ENCODE measurements around the gene BTBD10.
A peak's percentile ranks its signal among the peaks of the same experiment; 100 is the strongest.

Gene BTBD10

DNA sequence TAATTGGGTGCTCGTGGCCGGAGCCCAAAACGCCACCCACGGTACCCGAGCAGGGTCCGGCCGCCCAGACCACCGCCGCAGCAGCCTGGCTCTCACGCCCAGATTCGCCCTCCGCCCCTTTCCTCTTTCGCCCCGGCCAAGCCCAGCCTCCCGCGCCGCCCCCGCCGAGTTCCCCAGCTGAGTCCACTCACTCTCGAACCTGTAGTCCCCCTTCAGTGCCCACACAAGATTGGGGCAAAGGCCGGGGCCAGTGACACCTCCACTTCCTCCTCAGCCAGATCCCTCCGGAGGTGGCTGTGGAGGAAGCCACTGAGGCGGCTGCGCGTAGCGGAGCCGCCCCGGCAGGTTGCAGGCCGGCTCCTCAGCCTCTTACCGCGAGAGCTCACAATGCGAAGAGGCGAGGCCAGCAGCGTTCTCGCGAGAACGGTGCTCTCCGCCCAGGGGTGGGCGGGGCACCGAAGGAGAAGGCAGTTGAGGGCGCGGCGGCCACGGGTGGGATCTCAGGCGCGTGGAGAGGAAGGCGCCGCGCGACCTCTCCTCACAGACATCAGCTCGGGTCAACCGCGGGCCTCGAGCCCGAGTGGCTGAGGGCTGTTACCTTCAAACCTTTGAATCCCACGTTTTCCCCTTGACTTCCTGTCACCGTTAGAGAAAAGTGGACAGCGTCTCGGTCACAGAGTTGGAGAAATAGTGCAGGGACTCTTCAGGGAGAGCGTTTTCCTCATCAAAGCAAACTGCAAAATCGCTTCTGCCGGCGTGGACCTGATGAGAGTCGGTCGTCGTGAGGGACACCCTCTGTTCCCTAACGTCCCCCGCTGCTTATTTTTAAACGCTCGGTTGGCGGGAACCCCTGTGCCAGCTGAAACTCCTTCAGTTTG is at the start of gene BTBD10:
TSS of gene BTBD10 (minus strand) at position 322 of the 878 bp plus-strand sequence. CDS start 18,098 bp downstream, outside the sequence.
- DNase-seq, result peak; percentile 91

DNA sequence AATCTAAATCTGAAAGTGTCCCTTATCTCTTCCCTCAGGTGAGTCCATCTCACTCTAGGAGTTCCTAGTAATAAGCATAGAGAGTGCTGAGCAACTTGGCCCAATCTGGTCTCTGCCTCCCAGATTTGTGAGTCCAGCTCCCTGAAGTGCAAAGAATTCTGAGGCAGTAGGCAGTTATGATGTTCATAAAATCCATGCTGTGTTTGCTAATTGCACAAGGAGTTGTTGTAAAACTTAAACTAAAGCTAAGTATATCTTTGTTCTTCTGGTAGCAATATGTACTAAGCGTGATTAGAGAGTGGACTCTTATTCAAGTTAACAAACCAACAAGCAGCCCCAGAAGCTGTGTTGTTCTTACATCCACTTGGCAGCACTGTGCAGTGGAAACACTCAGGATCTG is 40.4 kb upstream of the BTBD10 start:
- no peak for DNase-seq

GRCh38 chr11:13502492-13502891 is 39.5 kb upstream of the BTBD10 start:
- no peak for DNase-seq

DNA sequence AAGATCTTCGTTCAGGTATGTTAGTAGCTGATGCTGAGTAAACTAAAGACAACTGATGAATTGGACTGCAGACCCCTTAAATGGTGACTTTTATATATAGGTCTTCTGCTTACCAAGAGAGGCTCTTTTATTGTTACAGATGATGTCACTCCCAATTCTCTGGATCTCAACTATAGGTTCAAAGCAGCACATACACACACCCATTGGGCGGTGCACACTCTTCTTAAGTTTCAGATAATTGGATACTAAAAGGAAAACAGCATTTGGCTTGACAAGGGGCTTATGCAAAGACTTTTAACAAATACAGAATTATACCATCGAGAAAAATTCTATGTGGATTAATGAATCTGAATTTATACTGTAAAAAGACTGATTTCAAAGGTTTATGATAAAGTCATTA is 32.9 kb upstream of the BTBD10 start, which contains the start of gene PTH:
TSS of gene PTH (minus strand) at position 69 of the 400 bp plus-strand sequence. CDS start 3,142 bp downstream, outside the sequence.
- no peak for DNase-seq

- no peak for DNase-seq
These were observed 31.0 kb upstream of the BTBD10 start for GRCh38 chr11:13494051-13494450.

DNA sequence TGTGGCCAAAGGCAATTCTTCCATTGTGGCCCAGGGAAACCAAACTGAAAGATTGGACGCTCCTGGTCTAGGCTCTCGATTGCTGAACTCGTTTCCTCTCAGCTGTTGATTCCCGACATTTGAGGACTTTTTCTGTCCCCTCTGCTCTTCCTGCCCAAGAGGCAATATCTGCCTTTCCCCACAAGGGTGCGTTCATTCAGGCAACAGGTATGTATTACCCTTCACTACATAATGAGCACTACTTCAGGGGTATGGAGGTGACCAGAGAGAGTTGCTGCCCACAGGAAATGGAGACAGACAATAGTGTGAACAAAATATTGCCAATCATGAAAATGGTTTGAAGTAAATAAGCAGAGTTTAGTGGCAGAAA is 24.6 kb upstream of the BTBD10 start:
- no peak for DNase-seq

DNA sequence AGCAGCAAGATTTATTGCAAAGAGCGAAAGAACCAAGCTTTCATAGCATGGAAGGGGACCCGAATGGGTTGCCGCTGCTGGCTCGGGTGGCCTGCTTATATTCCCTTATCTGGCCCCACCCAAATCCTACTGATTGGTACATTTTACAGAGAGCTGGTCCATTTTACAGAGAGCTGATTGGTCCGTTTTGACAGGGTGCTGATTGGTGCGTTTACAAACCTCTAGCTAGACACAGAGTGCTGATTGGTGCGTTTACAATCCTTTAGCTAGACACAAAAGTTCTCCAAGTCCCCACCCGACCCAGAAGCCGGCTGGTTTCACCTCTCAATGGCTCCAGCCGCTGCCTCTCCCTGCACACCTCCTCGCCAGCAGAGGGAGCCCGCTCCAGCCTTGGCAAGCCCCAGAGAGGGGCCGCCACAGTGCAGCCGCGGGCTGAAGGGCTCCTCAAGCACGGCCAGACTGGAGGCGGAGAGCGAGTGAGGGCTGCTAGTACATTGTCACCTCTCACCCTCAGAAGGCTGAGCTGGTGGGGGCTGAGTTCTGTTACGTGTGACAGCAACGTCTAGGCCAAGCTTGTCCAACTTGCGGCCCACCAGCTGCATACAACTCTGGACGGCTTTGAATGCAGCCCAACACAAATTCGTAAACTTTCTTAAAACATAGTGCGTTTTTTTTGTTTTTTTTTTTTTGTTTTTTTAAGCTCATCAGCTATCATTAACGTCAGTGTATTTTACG is 24.1 kb upstream of the BTBD10 start:
- DNase-seq, result peak; percentile 15

DNA sequence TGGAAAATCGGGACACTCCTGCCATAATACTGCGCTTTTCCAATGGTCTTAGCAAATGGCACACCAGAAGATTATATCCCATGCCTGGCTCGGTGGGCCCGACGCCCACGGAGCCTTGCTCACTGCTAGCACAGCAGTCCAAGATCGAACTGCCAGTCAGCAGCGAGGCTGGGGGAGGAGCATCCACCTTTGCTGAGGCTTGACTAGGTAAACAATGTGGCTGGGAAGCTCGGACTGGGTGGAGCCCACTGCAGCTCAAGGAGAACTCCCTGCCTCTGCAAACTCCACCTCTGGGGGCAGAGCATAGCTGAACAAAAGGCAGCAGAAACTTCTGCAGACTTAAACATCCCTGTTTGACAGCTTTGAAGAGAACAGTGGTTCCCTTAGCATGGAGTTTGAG is 17.2 kb upstream of the BTBD10 start:
- no peak for DNase-seq

DNA sequence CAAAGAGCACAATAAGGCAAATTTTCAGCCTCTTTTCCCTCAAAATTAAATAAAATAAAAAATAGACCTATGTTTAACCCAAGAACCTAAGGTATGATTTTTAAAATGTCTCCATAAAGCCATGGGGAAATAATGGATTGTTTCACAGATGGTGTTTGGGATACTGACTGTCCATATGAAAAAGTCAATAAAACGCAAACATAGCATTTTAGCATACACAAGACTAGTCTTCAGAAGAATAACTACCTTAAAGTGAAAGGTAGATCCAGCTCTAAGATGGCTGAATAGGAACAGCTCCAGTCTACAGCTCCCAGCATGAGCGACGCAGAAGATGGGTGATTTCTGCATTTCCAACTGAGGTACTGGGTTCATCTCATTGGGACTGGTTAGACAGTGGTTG is 16.7 kb upstream of the BTBD10 start:
- DNase-seq, result no peak

DNA sequence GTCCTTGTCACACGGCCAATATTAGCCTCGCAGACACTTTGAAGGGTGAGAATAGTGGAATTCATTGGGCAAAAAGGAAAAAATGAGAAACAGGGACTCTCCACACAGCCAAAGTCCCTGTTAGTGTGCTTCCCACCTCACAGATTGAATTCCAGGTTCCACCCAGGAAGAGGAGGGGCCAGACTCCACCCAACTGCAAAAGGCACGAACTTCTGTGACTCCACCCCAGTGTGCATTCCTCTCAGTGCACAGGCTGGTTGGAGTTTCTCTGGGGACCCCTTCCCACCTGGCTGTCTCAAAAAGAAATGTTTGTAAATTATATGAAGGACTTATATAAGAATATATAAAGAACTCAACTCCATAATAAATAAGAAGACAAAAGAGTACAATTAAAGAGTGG is 12.1 kb upstream of the BTBD10 start:
- no peak for DNase-seq

- no peak for DNase-seq
These were observed 10.1 kb upstream of the BTBD10 start for GRCh38 chr11:13473013-13473722.

- no peak for DNase-seq
These were observed 5.7 kb upstream of the BTBD10 start for GRCh38 chr11:13468750-13469149.

DNA sequence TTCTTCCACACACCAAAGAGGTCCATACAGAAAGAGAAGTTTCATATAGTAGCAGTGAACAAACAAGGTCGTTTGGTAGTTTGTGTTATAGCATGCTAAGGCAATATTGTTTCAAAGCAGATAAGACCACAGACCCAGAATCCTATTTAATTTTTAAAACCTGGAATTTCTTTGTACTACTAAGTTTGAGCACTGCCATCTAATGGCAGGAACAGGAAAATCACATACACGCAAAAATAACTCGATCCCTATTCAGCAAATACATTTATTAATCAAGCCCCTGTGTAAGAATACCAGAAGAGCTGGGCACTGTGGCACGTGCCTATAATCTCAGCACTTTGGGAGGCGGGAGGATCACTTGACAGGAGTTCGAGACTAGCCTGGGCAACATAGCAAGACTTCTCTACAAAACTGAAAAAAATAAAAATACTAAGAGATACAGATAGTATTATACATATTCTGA is 2.9 kb upstream of the BTBD10 start:
- peak; percentile 45 for DNase-seq

DNA sequence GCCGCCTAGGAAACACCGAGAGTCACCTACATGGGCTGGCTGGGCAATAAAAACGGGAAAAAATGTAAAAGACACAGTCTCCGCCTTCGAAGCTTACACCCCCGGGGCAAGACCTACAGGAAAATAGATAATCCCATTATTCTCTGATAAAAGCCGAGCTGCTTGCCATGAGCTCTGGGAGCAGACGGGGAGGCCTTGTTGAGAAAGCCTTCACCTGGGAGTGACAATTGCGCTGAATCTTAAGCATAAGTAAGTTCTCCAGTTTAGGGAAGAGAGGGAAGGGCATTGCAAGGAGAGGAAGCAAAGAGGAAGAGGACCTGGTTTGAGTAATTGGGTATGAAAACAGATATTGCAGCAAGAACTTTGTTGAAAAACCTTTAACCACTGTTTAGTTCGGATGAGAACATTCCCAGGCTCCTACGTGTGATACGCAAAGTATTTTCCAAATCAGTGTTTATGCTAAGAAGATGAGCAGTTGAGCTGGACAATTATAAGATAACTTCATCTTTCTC is 813 bp upstream of the BTBD10 start:
- peak; percentile 65 for DNase-seq

DNA sequence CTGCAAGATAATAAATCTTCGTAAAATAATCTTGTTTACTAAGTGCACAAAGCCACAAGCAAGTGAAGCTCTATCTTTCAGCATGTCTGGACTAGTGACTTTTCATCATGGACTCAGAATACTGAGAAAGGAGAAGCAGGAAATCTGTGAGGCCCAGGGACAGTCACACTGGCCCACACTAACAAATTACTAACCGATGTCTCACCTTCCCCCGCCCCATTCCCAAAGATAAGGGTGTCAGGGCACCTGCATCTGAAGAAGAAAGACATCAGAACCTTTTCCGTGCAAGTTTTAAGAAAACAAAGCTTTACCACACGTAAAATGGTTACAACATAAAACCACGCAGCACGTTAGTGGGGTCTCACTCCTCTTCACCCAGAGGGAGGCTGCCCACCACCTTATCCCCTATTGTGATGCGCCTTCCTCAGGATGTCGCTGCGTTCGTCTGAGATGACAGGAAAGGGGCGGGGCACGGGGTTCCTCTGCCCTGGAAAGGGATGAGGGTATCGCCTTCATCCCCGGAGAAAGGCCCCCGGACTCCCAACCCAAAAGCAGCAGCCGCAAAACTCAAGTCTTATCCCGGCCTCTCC is 616 bp downstream of the BTBD10 start:
- DNase-seq, result peak; percentile 59

DNA sequence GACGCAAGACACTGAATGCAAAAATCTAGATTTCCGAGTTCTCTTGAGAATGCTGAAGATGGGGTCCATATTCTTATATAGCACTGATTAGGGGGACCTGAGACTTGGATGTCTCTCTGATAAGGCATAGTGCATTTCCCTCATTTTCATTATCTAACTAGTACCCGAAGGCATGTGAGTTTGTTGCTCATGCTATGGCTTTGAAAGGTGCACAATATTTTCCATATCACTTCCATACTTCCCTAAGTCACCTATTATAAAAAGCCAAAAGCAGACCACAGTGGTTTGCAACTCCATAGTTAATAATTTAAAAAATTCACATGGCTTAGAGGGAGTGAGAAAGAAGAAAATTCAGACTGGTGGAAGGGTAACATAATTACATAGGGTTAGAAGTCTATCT is 1.7 kb downstream of the BTBD10 start:
- no peak for DNase-seq

DNA sequence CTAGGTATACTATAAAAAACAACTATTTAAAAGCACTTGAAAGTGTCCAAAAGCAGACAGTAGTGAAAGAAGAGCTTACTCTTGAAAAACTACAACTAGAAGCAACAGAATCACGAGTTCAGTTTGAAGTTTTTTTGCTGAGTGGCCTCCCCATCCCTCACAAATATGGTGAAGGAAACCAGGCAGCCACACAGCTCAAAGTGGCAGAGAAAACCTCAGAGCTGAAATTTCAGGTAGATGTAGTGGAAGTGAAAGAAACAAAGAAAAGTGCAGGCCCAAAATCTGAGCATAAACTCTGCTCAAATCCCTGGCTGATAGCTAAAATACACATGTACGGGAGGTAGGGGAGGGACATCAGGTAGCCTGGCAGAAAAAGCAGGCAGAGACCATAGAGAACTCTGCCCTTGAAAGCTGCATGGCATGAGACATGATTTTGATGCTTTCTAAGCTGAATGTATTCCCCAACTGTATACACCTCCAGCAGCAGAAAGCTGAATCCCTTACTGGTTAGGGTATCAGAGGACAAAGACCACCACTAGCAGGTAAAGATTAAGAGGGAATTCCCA is 12.1 kb downstream of the BTBD10 start:
- no peak for DNase-seq

DNA sequence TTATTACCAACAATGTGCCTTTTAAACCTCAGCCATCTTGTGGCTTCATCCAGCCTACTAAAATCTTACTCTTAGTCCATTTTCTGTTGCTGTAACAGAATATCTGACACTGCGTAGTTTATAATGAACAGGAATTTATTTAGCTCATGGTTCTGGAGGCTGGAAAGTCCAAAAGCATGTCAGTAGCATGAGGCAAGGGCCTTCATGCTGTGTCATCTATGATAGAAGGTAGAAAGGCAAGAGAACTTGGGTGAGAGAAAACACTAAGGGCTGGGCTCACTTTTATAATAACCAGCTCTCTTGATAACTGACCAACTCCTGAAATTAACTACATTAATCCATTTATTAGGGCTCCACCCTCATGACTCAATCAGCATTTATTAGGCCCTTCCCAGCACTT is 13.5 kb downstream of the BTBD10 start:
- no peak for DNase-seq

- DNase-seq, result no peak
These were observed 14.1 kb downstream of the BTBD10 start for GRCh38 chr11:13448876-13449275.

- no peak for DNase-seq
These were observed 16.6 kb downstream of the BTBD10 start for GRCh38 chr11:13446444-13446843.

GRCh38 chr11:13445588-13445987 is 17.4 kb downstream of the BTBD10 start:
- no peak for DNase-seq

GRCh38 chr11:13440100-13440855 is 22.7 kb downstream of the BTBD10 start:
- DNase-seq, result peak; percentile 40

Data from NCI-H2227 treated with DMSO at 0.1 percent for 48 hours (cell line).